Uterus (tissue), 2 donors: ENCODE data around the gene RPGR.

ENCODE experiments used
- POLR2A ChIP-seq, 2 donors: fragments of 450-650 bp; IDR thresholded peaks; one replicate each; pipeline ENCODE4 v1.6.1; 2016; ENCODE audit warnings: antibody characterized with exemption in 2 of 2, mild to moderate bottlenecking in 1 of 2, moderate library complexity in 1 of 2
- TF ChIP-seq, protein P1 (sequence below), 4 experiments: fragments of 200-600 bp in 2 of 4; fragments of 450-650 bp in 2 of 4; sonication (generic) in 2 of 4; IDR thresholded peaks; one replicate each; pipeline ENCODE4 v1.5.1; 2016 to 2019; ENCODE audit warnings: antibody characterized with exemption in 4 of 4, mild to moderate bottlenecking in 2 of 4, moderate library complexity in 1 of 4

DNA sequence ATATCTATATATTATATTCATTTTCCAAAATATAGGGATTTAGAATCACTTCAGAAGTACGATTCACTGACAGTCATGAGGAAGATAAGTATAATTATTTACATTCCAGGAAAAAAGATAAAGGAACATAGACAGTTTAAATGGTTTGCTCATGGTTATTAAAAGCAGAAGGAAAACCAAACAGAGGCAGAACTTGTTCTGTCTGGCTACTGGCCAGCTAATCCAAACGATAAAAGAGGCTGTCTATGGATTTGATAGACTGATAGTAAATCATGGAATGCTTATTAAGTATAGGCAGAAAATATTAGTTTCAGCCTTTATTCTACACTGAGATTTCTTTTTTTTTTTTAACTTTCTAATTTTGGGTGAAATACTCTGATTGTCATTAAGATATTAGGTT lies 50.2 kb downstream of the RPGR start:
- TF ChIP-seq, protein P1, sequence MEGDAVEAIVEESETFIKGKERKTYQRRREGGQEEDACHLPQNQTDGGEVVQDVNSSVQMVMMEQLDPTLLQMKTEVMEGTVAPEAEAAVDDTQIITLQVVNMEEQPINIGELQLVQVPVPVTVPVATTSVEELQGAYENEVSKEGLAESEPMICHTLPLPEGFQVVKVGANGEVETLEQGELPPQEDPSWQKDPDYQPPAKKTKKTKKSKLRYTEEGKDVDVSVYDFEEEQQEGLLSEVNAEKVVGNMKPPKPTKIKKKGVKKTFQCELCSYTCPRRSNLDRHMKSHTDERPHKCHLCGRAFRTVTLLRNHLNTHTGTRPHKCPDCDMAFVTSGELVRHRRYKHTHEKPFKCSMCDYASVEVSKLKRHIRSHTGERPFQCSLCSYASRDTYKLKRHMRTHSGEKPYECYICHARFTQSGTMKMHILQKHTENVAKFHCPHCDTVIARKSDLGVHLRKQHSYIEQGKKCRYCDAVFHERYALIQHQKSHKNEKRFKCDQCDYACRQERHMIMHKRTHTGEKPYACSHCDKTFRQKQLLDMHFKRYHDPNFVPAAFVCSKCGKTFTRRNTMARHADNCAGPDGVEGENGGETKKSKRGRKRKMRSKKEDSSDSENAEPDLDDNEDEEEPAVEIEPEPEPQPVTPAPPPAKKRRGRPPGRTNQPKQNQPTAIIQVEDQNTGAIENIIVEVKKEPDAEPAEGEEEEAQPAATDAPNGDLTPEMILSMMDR (IDR thresholded peaks at IDR 0.05), result no peak
- TF ChIP-seq POLR2A (IDR thresholded peaks at IDR 0.05), result no peak
